BLaER1 (cell line): ENCODE data around the gene EDA.

ENCODE experiments used
- H3K27ac ChIP-seq: shearing (Covaris generic); formaldehyde crosslinking; 2 replicates; pipeline ENCODE4 v1.8.1; 2022
- H3K27me3 ChIP-seq: shearing (Covaris generic); formaldehyde crosslinking; 2 replicates; pipeline ENCODE4 v1.8.1; 2022
- H3K36me3 ChIP-seq: shearing (Covaris generic); formaldehyde crosslinking; 2 replicates; pipeline ENCODE4 v1.8.1; 2022
- H3K4me1 ChIP-seq: shearing (Covaris generic); formaldehyde crosslinking; 2 replicates; pipeline ENCODE4 v1.8.1; 2022
- H3K4me2 ChIP-seq: shearing (Covaris generic); formaldehyde crosslinking; 2 replicates; pipeline ENCODE4 v1.8.1; 2022
- H3K4me3 ChIP-seq: shearing (Covaris generic); formaldehyde crosslinking; 2 replicates; pipeline ENCODE4 v1.8.1; 2022
- H3K9ac ChIP-seq: shearing (Covaris generic); formaldehyde crosslinking; 2 replicates; pipeline ENCODE4 v1.8.1; 2022
- H3K9me3 ChIP-seq: shearing (Covaris generic); formaldehyde crosslinking; 2 replicates; pipeline ENCODE4 v1.8.1; 2022
- H4K20me1 ChIP-seq: shearing (Covaris generic); formaldehyde crosslinking; 2 replicates; pipeline ENCODE4 v1.8.1; 2022
- Cebpa-rat ChIP-seq: shearing (Covaris generic); IDR thresholded peaks from 2 replicates; pipeline ENCODE4 v1.8.1; 2022

The EDA gene

GRCh38 chrX:70009970-70010369 lies 394.1 kb downstream of the EDA start:
- no peaks in the 10 kb centered on the region for H3K4me1 ChIP-seq
- no peak overlapping the region for H3K4me2 ChIP-seq
- H3K36me3 ChIP-seq: no peaks in the 10 kb centered on the region
- no peak for TF ChIP-seq Cebpa-rat
- H3K9ac ChIP-seq: no peak overlapping the region
- H3K27ac ChIP-seq: no peak overlapping the region
- H3K9me3 ChIP-seq: no peaks in the 10 kb centered on the region; the same call in 1 of the 2 replicates
- no peaks in the 10 kb centered on the region for H4K20me1 ChIP-seq
- H3K4me3 ChIP-seq: no peak overlapping the region
- H3K27me3 ChIP-seq: peaks cover 68% of the 10 kb centered on the region

GRCh38 chrX:70012756-70013155 lies 396.8 kb downstream of the EDA start:
- H3K36me3 ChIP-seq: no peaks in the 10 kb centered on the region
- no peaks in the 10 kb centered on the region for H3K9me3 ChIP-seq
- H3K4me3 ChIP-seq: no peak overlapping the region
- no peak overlapping the region for H3K9ac ChIP-seq
- no peaks in the 10 kb centered on the region for H3K4me1 ChIP-seq
- H3K4me2 ChIP-seq: no peak overlapping the region
- H3K27me3 ChIP-seq: peaks cover 81% of the 10 kb centered on the region
- H4K20me1 ChIP-seq: no peaks in the 10 kb centered on the region
- TF ChIP-seq Cebpa-rat: no peak
- H3K27ac ChIP-seq: no peak overlapping the region

- no peak overlapping the region for H3K9ac ChIP-seq
- H3K9me3 ChIP-seq: peaks cover 9% of the 10 kb centered on the region; the same call in 1 of the 2 replicates
- no peak for TF ChIP-seq Cebpa-rat
- H3K36me3 ChIP-seq: no peaks in the 10 kb centered on the region
- no peaks in the 10 kb centered on the region for H4K20me1 ChIP-seq
- peaks cover 78% of the 10 kb centered on the region for H3K27me3 ChIP-seq
- no peak overlapping the region for H3K4me3 ChIP-seq
- H3K27ac ChIP-seq: no peak overlapping the region
- H3K4me1 ChIP-seq: no peaks in the 10 kb centered on the region
- H3K4me2 ChIP-seq: no peak overlapping the region
Measured at GRCh38 chrX:70013466-70014381, 397.8 kb downstream of the EDA start.

- Histone ChIP-seq H3K9me3 (peaks cover 15% of the 10 kb centered on the region; the same call in 1 of the 2 replicates), H3K27ac (no peak overlapping the region), H3K36me3 (no peaks in the 10 kb centered on the region), H3K27me3 (peaks cover 65% of the 10 kb centered on the region), H3K4me1 (no peaks in the 10 kb centered on the region), H3K9ac (no peak overlapping the region), H4K20me1 (no peaks in the 10 kb centered on the region), H3K4me3 (no peak overlapping the region), H3K4me2 (no peak overlapping the region)
- no peak for TF ChIP-seq Cebpa-rat
Measured at GRCh38 chrX:70016513-70016912, 400.6 kb downstream of the EDA start.

- Histone ChIP-seq H3K36me3 (no peaks in the 10 kb centered on the region), H3K4me3 (no peak overlapping the region), H3K9me3 (peaks cover 15% of the 10 kb centered on the region; the same call in 1 of the 2 replicates), H4K20me1 (no peaks in the 10 kb centered on the region), H3K27ac (no peak overlapping the region), H3K4me1 (peaks cover 15% of the 10 kb centered on the region), H3K4me2 (no peak overlapping the region), H3K27me3 (peaks cover 66% of the 10 kb centered on the region), H3K9ac (no peak overlapping the region)
- TF ChIP-seq Cebpa-rat: no peak
Measured at GRCh38 chrX:70022616-70023015, 406.7 kb downstream of the EDA start.

- Histone ChIP-seq H3K36me3 (no peaks in the 10 kb centered on the region), H3K4me2 (peak overlapping the region; percentile 23), H3K27me3 (peaks cover 89% of the 10 kb centered on the region), H3K4me1 (peaks cover 15% of the 10 kb centered on the region), H3K9me3 (no peaks in the 10 kb centered on the region), H4K20me1 (no peaks in the 10 kb centered on the region; the same call in 1 of the 2 replicates), H3K9ac (no peak overlapping the region), H3K27ac (no peak overlapping the region), H3K4me3 (no peak overlapping the region)
- no peak for TF ChIP-seq Cebpa-rat
Measured at GRCh38 chrX:70025464-70025863, 409.6 kb downstream of the EDA start.

GRCh38 chrX:70026112-70026850 lies 410.4 kb downstream of the EDA start:
- H3K4me3 ChIP-seq: no peak overlapping the region
- no peaks in the 10 kb centered on the region; the same call in 1 of the 2 replicates for H4K20me1 ChIP-seq
- H3K9ac ChIP-seq: no peak overlapping the region

GRCh38 chrX:70026851-70027200 lies 410.9 kb downstream of the EDA start:
- Histone ChIP-seq H3K36me3 (no peaks in the 10 kb centered on the region), H3K4me3 (no peak overlapping the region), H4K20me1 (no peaks in the 10 kb centered on the region; the same call in 1 of the 2 replicates), H3K27ac (no peak overlapping the region), H3K9me3 (no peaks in the 10 kb centered on the region), H3K4me2 (no peak overlapping the region), H3K27me3 (peaks cover 90% of the 10 kb centered on the region), H3K9ac (no peak overlapping the region), H3K4me1 (peaks cover 23% of the 10 kb centered on the region)
- TF ChIP-seq Cebpa-rat: no peak

More at GRCh38 chrX:70026112-70026850, 410.4 kb downstream of the EDA start:
- peaks cover 91% of the 10 kb centered on the region for H3K27me3 ChIP-seq
- H3K27ac ChIP-seq: no peak overlapping the region
- no peak for TF ChIP-seq Cebpa-rat
- peaks cover 18% of the 10 kb centered on the region for H3K4me1 ChIP-seq
- no peaks in the 10 kb centered on the region for H3K9me3 ChIP-seq
- peak overlapping the region; percentile 23 for H3K4me2 ChIP-seq
- no peaks in the 10 kb centered on the region for H3K36me3 ChIP-seq

- H3K9ac ChIP-seq: no peak overlapping the region
- no peak overlapping the region for H3K4me2 ChIP-seq
- H3K27me3 ChIP-seq: peaks cover 78% of the 10 kb centered on the region
- no peaks in the 10 kb centered on the region for H3K9me3 ChIP-seq
- no peak for TF ChIP-seq Cebpa-rat
- no peak overlapping the region for H3K4me3 ChIP-seq
- H4K20me1 ChIP-seq: no peaks in the 10 kb centered on the region; the same call in 1 of the 2 replicates
- peaks cover 50% of the 10 kb centered on the region for H3K4me1 ChIP-seq
- no peak overlapping the region for H3K27ac ChIP-seq
- no peaks in the 10 kb centered on the region for H3K36me3 ChIP-seq
Measured at GRCh38 chrX:70029863-70030262, 413.9 kb downstream of the EDA start.

GRCh38 chrX:70030301-70030767 lies 414.4 kb downstream of the EDA start:
- no peak overlapping the region for H3K4me3 ChIP-seq
- peaks cover 78% of the 10 kb centered on the region for H3K27me3 ChIP-seq
- H3K27ac ChIP-seq: no peak overlapping the region
- H4K20me1 ChIP-seq: no peaks in the 10 kb centered on the region; the same call in 1 of the 2 replicates
- H3K4me1 ChIP-seq: peaks cover 53% of the 10 kb centered on the region
- H3K36me3 ChIP-seq: no peaks in the 10 kb centered on the region
- no peak overlapping the region for H3K4me2 ChIP-seq
- H3K9me3 ChIP-seq: no peaks in the 10 kb centered on the region
- no peak for TF ChIP-seq Cebpa-rat
- H3K9ac ChIP-seq: no peak overlapping the region
